Coronary artery (tissue), 2 donors: ENCODE data around the gene SLC25A42.

Experiments used
- DNase-seq: peaks from one replicate; pipeline ENCODE4 v3.0.0-alpha.2; 2017; ENCODE audit warnings: low spot score
- H3K27ac ChIP-seq, 2 donors: fragments of 200-600 bp; sonication (generic); one replicate each; pipeline ENCODE4 v1.5.1; 2016 to 2019
- H3K4me3 ChIP-seq: fragments of 200-600 bp; sonication (generic); 2 replicates; pipeline ENCODE4 v1.5.1; 2016; ENCODE audit warnings: mild to moderate bottlenecking, moderate library complexity
- CTCF ChIP-seq: fragments of 200-600 bp; sonication (generic); IDR thresholded peaks from one replicate; pipeline ENCODE4 v1.5.1; 2019; ENCODE audit warnings: antibody characterized with exemption

The SLC25A42 gene

GRCh38 chr19:19078801-19079200 is 15.0 kb downstream of the SLC25A42 start:
- H3K27ac ChIP-seq = no peak overlapping the region
- no peak for DNase-seq
- TF ChIP-seq CTCF = no peak
- H3K4me3 ChIP-seq = no peak overlapping the region

GRCh38 chr19:19079571-19079970 is 15.8 kb downstream of the SLC25A42 start:
- no peak for DNase-seq
- no peak for TF ChIP-seq CTCF
- H3K27ac ChIP-seq = no peak overlapping the region
- H3K4me3 ChIP-seq = no peak overlapping the region

GRCh38 chr19:19081642-19082151 is 17.9 kb downstream of the SLC25A42 start:
- DNase-seq = no peak
- Histone ChIP-seq H3K27ac (no peak overlapping the region), H3K4me3 (no peak overlapping the region)
- TF ChIP-seq CTCF = no peak

- H3K27ac ChIP-seq = no peak overlapping the region
- no peak overlapping the region for H3K4me3 ChIP-seq
- no peak for DNase-seq
- TF ChIP-seq CTCF = no peak
These were observed 19.8 kb downstream of the SLC25A42 start for GRCh38 chr19:19083413-19084178.

- H3K4me3 ChIP-seq = no peak overlapping the region
- no peak for DNase-seq
- no peak for TF ChIP-seq CTCF
- no peak overlapping the region for H3K27ac ChIP-seq
These were observed 23.9 kb downstream of the SLC25A42 start for GRCh38 chr19:19087676-19088075.

GRCh38 chr19:19094513-19094912 is 30.7 kb downstream of the SLC25A42 start:
- H3K27ac ChIP-seq = no peak overlapping the region
- TF ChIP-seq CTCF = no peak
- DNase-seq = no peak
- no peak overlapping the region for H3K4me3 ChIP-seq

- DNase-seq = no peak
- Histone ChIP-seq H3K27ac (no peak overlapping the region), H3K4me3 (no peak overlapping the region)
- TF ChIP-seq CTCF = no peak
These were observed 31.9 kb downstream of the SLC25A42 start for GRCh38 chr19:19095691-19096090.
